HUES64 (cell line): ENCODE results near the gene DIS3L2.

Experiments used
- H3K27ac ChIP-seq: 2 replicates; pipeline ENCODE4 v1.7.0; 2013; ENCODE audit warnings: low read depth, low read length, inconsistent platforms
- H3K27me3 ChIP-seq: 2 replicates; pipeline ENCODE4 v1.6.1; 2013; ENCODE audit warnings: mild to moderate bottlenecking, low read length; ENCODE audit not compliant: insufficient read depth
- H3K36me3 ChIP-seq: 2 replicates; pipeline ENCODE4 v1.6.1; 2013; ENCODE audit warnings: mild to moderate bottlenecking, low read length; ENCODE audit not compliant: insufficient read depth
- H3K4me1 ChIP-seq: 2 replicates; pipeline ENCODE4 v1.6.1; 2013; ENCODE audit warnings: mild to moderate bottlenecking, low read length, moderate library complexity; ENCODE audit not compliant: insufficient read depth
- H3K4me3 ChIP-seq: 2 replicates; pipeline ENCODE4 v1.5.1; 2013; ENCODE audit warnings: mild to moderate bottlenecking, low read length, moderate library complexity
- H3K9ac ChIP-seq: 2 replicates; pipeline ENCODE4 v1.6.1; 2013; ENCODE audit warnings: mild to moderate bottlenecking, low read depth, low read length
- H3K9me3 ChIP-seq: 2 replicates; pipeline ENCODE4 v1.6.1; 2013; ENCODE audit warnings: low read depth, low read length; ENCODE audit not compliant: insufficient read depth
- WGBS: fragments of 150-250, 120-280 bp; methylation state at CpG from one replicate; pipeline ENCODE4 v1.1.7; 2013; ENCODE audit warnings: missing lambda C conversion rate; 5-methylcytosine and 5-hydroxymethylcytosine counted together

DIS3L2 gene

DNA sequence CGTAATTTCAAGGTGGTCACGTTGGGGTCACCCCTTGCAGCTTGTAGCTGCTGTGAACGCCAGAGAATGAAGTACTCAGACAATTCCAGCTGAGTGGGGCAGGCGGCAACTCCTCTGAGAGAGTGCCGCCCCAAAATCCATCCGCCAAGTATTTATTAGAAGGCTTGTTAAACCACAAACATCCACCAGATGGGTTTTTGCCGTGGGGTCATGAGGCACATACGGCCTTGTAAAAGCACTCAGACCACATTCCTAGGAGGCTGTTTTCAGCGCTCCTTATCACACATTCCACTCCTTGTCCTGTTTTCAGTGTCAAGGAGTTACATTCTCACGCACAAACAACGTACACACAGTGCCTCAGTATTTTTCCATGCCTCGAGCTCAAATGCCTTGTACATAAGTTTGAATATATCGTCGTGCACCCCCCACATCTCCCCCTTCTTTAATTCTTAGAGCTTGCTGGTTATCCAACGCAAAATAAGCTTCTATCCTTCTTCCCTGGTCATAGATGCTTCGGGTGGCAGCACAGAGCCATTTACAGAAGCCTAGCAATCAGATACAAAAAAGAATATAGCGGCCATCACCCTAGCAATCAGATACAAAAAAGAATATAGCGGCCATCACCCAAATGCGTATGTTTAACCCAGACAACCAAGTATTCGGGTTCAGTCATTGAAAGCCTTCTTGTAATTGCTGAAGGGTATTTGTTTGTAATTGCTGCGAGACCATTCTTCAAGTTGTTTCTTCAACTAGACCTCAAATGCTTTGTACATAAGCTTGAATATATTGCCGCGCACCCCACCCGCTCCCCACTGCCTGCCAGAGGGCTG lies 424.4 kb downstream of the DIS3L2 start:
- Histone ChIP-seq H3K27me3 (peaks cover 84% of the 10 kb centered on the region), H3K4me1 (peaks cover 21% of the 10 kb centered on the region), H3K4me3 (peak overlapping the region; percentile 56), H3K9me3 (no peaks in the 10 kb centered on the region), H3K27ac (no peak overlapping the region), H3K36me3 (no peaks in the 10 kb centered on the region), H3K9ac (peak overlapping the region; percentile 53; the same call in 1 of the 2 replicates)
- 40% methylated on average over 24 of the region's 24 CpGs for WGBS

- H3K9me3 ChIP-seq, result no peaks in the 10 kb centered on the region
- H3K4me1 ChIP-seq, result peaks cover 21% of the 10 kb centered on the region
- H3K27ac ChIP-seq, result no peak overlapping the region
- H3K9ac ChIP-seq, result peak overlapping the region; percentile 53; the same call in 1 of the 2 replicates
- H3K4me3 ChIP-seq, result peak overlapping the region; percentile 56
- peaks cover 85% of the 10 kb centered on the region for H3K27me3 ChIP-seq
- 2% methylated on average over 23 of the region's 23 CpGs for WGBS
- H3K36me3 ChIP-seq, result no peaks in the 10 kb centered on the region
Observed at GRCh38 chr2:232386490-232386739, 424.9 kb downstream of the DIS3L2 start.
